Keratinocyte (primary cell): ENCODE measurements around the gene CDH13. TPM values are rescaled to one million over a fixed set of nuclear protein-coding genes. Genes with fewer than 3 reads are reported as not detected.

Source experiments
- DNase-seq: peaks from one replicate; pipeline ENCODE4 v3.0.0-alpha.2; 2011; ENCODE audit warnings: low read depth, missing footprints, low spot score
- FAIRE-seq: peaks from 2 replicates; lab custom pipeline; 2011; peaks lifted over from hg19 to GRCh38; lab: Jason Lieb, UNC
- H2AFZ ChIP-seq: 2 replicates; pipeline ENCODE4 v1.6.0; 2012; ENCODE audit warnings: low read length, control low read depth, inconsistent platforms; ENCODE audit not compliant: control insufficient read depth
- H3K27ac ChIP-seq: 2 replicates; pipeline ENCODE4 v1.5.1; 2011; ENCODE audit warnings: low read length; ENCODE audit not compliant: control insufficient read depth, insufficient read depth
- H3K27me3 ChIP-seq: 3 replicates; pipeline ENCODE4 v1.6.0; 2011; ENCODE audit warnings: low read length; ENCODE audit not compliant: control insufficient read depth, insufficient read depth; ENCODE audit errors: extremely low read depth
- H3K36me3 ChIP-seq, 2 experiments: 2 replicates in 1 of 2; 3 replicates in 1 of 2; pipeline ENCODE4 v1.5.1; 2011; ENCODE audit warnings: low read length in 2 of 2, mild to moderate bottlenecking in 1 of 2; ENCODE audit not compliant: control insufficient read depth in 2 of 2, insufficient read depth in 2 of 2; ENCODE audit errors: extremely low read depth in 1 of 2
- H3K4me1 ChIP-seq: 3 replicates; pipeline ENCODE4 v1.5.1; 2011; ENCODE audit warnings: low read length; ENCODE audit not compliant: control insufficient read depth, insufficient read depth; ENCODE audit errors: extremely low read depth
- H3K4me2 ChIP-seq: 3 replicates; pipeline ENCODE4 v1.6.0; 2011; ENCODE audit warnings: low read depth, low read length; ENCODE audit not compliant: control insufficient read depth, insufficient read depth; ENCODE audit errors: extremely low read depth
- H3K4me3 ChIP-seq, 3 experiments: fragments of 200-600 bp in 1 of 3; sonication (generic) in 1 of 3; 2 replicates in 2 of 3; 3 replicates in 1 of 3; pipeline ENCODE4 v1.5.1; 2011 to 2016; ENCODE audit warnings: low read length in 3 of 3, mild to moderate bottlenecking in 3 of 3, control low read depth in 2 of 3, inconsistent platforms in 1 of 3, low read depth in 1 of 3, mixed read lengths in 1 of 3, mixed run types in 1 of 3, moderate library complexity in 1 of 3; ENCODE audit not compliant: control insufficient read depth in 2 of 3, insufficient read depth in 2 of 3; ENCODE audit errors: extremely low read depth in 1 of 3
- H3K79me2 ChIP-seq: 2 replicates; pipeline ENCODE4 v1.6.0; 2012; ENCODE audit warnings: low read length; ENCODE audit not compliant: control insufficient read depth, insufficient read depth
- H3K9ac ChIP-seq: 3 replicates; pipeline ENCODE4 v1.6.0; 2011; ENCODE audit warnings: low read length; ENCODE audit not compliant: control insufficient read depth, insufficient read depth; ENCODE audit errors: extremely low read depth
- H3K9me1 ChIP-seq: 3 replicates; pipeline ENCODE4 v1.6.0; 2011; ENCODE audit warnings: low read length; ENCODE audit not compliant: control insufficient read depth, insufficient read depth; ENCODE audit errors: extremely low read depth
- H3K9me3 ChIP-seq: 2 replicates; pipeline ENCODE4 v1.5.1; 2012; ENCODE audit warnings: low read depth, low read length; ENCODE audit not compliant: control insufficient read depth
- H4K20me1 ChIP-seq: 3 replicates; pipeline ENCODE4 v1.6.0; 2011; ENCODE audit warnings: low read length; ENCODE audit not compliant: control insufficient read depth, insufficient read depth; ENCODE audit errors: extremely low read depth
- EZH2 ChIP-seq: IDR thresholded peaks from one replicate; pipeline ENCODE4 v1.6.1; 2012; ENCODE audit warnings: inconsistent platforms, mild to moderate bottlenecking, low read length, moderate library complexity
- dilution Hi-C: fragments of 300-500 bp; cut with MboI; formaldehyde crosslinking; loops from one replicate; pipeline ENCODE4 v1.7.0; 2020; ENCODE audit warnings: low sequenced_read_pairs; ENCODE audit not compliant: extremely low pct_ligation_motif_present
- polyA plus RNA-seq, 5 experiments: library from polyadenylated mRNA; depleted of rRNA in 3 of 5; stranded (reverse) in 3 of 5; stranded (forward) in 1 of 5; unstranded in 1 of 5; fragments of >200 nt; gene quantifications; 1 replicate in 1 of 5; 2 replicates in 3 of 5; 3 replicates in 1 of 5; pipeline versions ENCODE4 v1.2.1 to v1.2.3, GENCODE V29; 2011 to 2012; ENCODE audit warnings: missing spikeins in 2 of 5, low read depth in 1 of 5, low replicate concordance in 1 of 5
- TF ChIP-seq, protein P1 (sequence below), 3 experiments: IDR thresholded peaks in 1 of 3; conservative IDR thresholded peaks in 1 of 3; optimal IDR thresholded peaks in 1 of 3; 2 replicates in 2 of 3; 3 replicates in 1 of 3; pipeline versions ENCODE3 to v1.5.1; 2011; ENCODE audit warnings: low read length in 3 of 3, mild to moderate bottlenecking in 3 of 3, moderate library complexity in 2 of 3, control low read depth in 1 of 3, inconsistent platforms in 1 of 3; ENCODE audit not compliant: insufficient read depth in 2 of 3; ENCODE audit errors: extremely low read depth in 1 of 3

Gene CDH13
- polyA plus RNA-seq, 1 donor (not counting 4 experiments of a cell fraction or from before 2014, with no cell fraction given), result 111 TPM

GRCh38 chr16:83231729-83232128 lies 605.0 kb downstream of the CDH13 start:
- Histone ChIP-seq H2AFZ (no peak overlapping the region), H3K27me3 (no peaks in the 10 kb centered on the region), H4K20me1 (no peaks in the 10 kb centered on the region), H3K9ac (no peak overlapping the region), H3K4me3 (no peak overlapping the region), H3K9me1 (no peaks in the 10 kb centered on the region), H3K4me1 (no peaks in the 10 kb centered on the region), H3K9me3 (no peaks in the 10 kb centered on the region), H3K36me3 (peaks cover 4 to 5% of the 10 kb centered on the region in 2 experiments), H3K4me2 (no peak overlapping the region), H3K27ac (no peak overlapping the region), H3K79me2 (no peaks in the 10 kb centered on the region)
- TF ChIP-seq, protein P1, sequence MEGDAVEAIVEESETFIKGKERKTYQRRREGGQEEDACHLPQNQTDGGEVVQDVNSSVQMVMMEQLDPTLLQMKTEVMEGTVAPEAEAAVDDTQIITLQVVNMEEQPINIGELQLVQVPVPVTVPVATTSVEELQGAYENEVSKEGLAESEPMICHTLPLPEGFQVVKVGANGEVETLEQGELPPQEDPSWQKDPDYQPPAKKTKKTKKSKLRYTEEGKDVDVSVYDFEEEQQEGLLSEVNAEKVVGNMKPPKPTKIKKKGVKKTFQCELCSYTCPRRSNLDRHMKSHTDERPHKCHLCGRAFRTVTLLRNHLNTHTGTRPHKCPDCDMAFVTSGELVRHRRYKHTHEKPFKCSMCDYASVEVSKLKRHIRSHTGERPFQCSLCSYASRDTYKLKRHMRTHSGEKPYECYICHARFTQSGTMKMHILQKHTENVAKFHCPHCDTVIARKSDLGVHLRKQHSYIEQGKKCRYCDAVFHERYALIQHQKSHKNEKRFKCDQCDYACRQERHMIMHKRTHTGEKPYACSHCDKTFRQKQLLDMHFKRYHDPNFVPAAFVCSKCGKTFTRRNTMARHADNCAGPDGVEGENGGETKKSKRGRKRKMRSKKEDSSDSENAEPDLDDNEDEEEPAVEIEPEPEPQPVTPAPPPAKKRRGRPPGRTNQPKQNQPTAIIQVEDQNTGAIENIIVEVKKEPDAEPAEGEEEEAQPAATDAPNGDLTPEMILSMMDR (optimal IDR thresholded peaks at IDR 0.05 in 1 of 3, IDR thresholded peaks at IDR 0.05 in 1 of 3, conservative IDR thresholded peaks at IDR 0.05 in 1 of 3; ENCODE audit: extremely low read depth in 1 of 3, insufficient read depth in 2 of 3, low read length in 3 of 3), result no peak
- no peak for TF ChIP-seq EZH2
- dilution Hi-C loops, result no loop called here
- no peak for FAIRE-seq
- no peak for DNase-seq

DNA sequence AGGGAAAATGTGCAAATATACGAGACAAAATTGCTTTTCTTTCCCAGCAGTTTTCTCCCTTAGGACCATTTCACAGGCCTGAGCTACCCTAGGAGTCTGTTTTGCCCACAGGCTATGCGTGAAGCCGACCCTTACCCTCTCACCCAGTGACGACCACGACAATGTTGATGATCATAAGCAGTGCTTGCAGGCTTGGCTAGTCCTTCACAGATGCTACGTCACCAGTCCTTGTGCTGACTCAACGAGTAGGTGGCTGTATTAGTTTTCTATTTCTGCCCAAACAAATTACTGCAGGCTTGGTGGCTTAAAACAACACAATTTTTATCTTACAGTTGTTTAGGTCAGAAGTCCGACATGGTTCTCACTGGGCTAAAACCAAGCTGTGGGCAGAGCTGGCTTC lies 606.4 kb downstream of the CDH13 start:
- Histone ChIP-seq H3K27me3 (no peaks in the 10 kb centered on the region), H3K9me3 (no peaks in the 10 kb centered on the region), H3K36me3 (peaks cover 0 to 4% of the 10 kb centered on the region in 2 experiments), H3K4me2 (no peak overlapping the region), H4K20me1 (no peaks in the 10 kb centered on the region), H3K4me3 (no peak overlapping the region), H3K79me2 (no peaks in the 10 kb centered on the region), H2AFZ (no peak overlapping the region), H3K9me1 (no peaks in the 10 kb centered on the region), H3K9ac (no peak overlapping the region), H3K4me1 (no peaks in the 10 kb centered on the region), H3K27ac (no peak overlapping the region)
- DNase-seq, result no peak
- no peak for FAIRE-seq
- no peak for TF ChIP-seq EZH2
- TF ChIP-seq, protein P1 (optimal IDR thresholded peaks at IDR 0.05 in 1 of 3, IDR thresholded peaks at IDR 0.05 in 1 of 3, conservative IDR thresholded peaks at IDR 0.05 in 1 of 3; ENCODE audit: extremely low read depth in 1 of 3, insufficient read depth in 2 of 3, low read length in 3 of 3), result no peak
- dilution Hi-C loops, result no loop called here
